HEK293 (cell line): Measurements from ENCODE around the gene CD79A.
"Not testable (repeated sequence)": the region's sequence is repeated elsewhere in the genome, so short reads cannot be mapped to it uniquely, and the experiment has no call there.

Source experiments
- CTCF ChIA-PET: fragments of 350-600 bp; formaldehyde crosslinking; extraction: SDS; loops from one replicate; lab custom pipeline; 2021; ENCODE audit warnings: antibody characterized with exemption; lab: Yijun Ruan, JAX
- POLR2A ChIA-PET: fragments of 300-600 bp; formaldehyde crosslinking; extraction: SDS; loops from one replicate; lab custom pipeline; 2020; ENCODE audit warnings: antibody characterized with exemption, inconsistent platforms; lab: Yijun Ruan, JAX
- H3K27ac ChIP-seq: fragments of 200-500 bp; sonication (Bioruptor generic); 2 replicates; pipeline ENCODE4 v1.5.1; 2014; ENCODE audit warnings: low read depth, low read length, control low read depth, inconsistent platforms; ENCODE audit errors: extremely low read depth
- H3K36me3 ChIP-seq, 2 experiments: fragments of 200-500 bp in 1 of 2; sonication (Bioruptor generic) in 1 of 2; 1 replicate in 1 of 2; 2 replicates in 1 of 2; pipeline ENCODE4 v1.5.1; 2014 to 2017; ENCODE audit warnings: inconsistent platforms in 2 of 2, low read length in 2 of 2; ENCODE audit not compliant: control insufficient read depth in 2 of 2, insufficient read depth in 1 of 2
- H3K4me1 ChIP-seq: fragments of 200-500 bp; sonication (Bioruptor generic); 2 replicates; pipeline ENCODE4 v1.5.1; 2014; ENCODE audit warnings: mild to moderate bottlenecking, low read length, inconsistent platforms; ENCODE audit not compliant: control insufficient read depth, insufficient read depth
- H3K4me3 ChIP-seq: 2 replicates; pipeline ENCODE4 v1.5.1; 2011; ENCODE audit warnings: low read depth, mild to moderate bottlenecking, control low read depth, low read length, moderate library complexity
- H3K9me3 ChIP-seq: fragments of 200-500 bp; sonication (Bioruptor generic); 2 replicates; pipeline ENCODE4 v1.5.1; 2014; ENCODE audit warnings: low read depth, low read length, inconsistent platforms; ENCODE audit not compliant: control insufficient read depth, insufficient read depth
- EGR2 ChIP-seq: fragments of 450-650 bp; formaldehyde crosslinking; IDR thresholded peaks from 2 replicates; pipeline ENCODE4 v1.5.1; 2016; ENCODE audit warnings: low read depth, missing biosample characterization, missing genetic modification characterization
- GLI2 ChIP-seq: fragments of 450-650 bp; formaldehyde crosslinking; IDR thresholded peaks from 2 replicates; pipeline ENCODE4; 2017; ENCODE audit warnings: missing biosample characterization, missing genetic modification characterization, low read depth, borderline replicate concordance
- GLIS2 ChIP-seq: fragments of 450-650 bp; formaldehyde crosslinking; IDR thresholded peaks from 2 replicates; pipeline ENCODE4 v1.5.1; 2016; ENCODE audit warnings: missing biosample characterization, missing genetic modification characterization
- IKZF3 ChIP-seq: fragments of 450-650 bp; IDR thresholded peaks from 2 replicates; pipeline ENCODE4 v1.5.0; 2018; ENCODE audit warnings: missing biosample characterization, mild to moderate bottlenecking, missing genetic modification characterization, moderate library complexity
- KLF1 ChIP-seq: fragments of 450-650 bp; formaldehyde crosslinking; IDR thresholded peaks from 2 replicates; pipeline ENCODE4 v1.5.1; 2016; ENCODE audit warnings: missing biosample characterization, missing genetic modification characterization
- ZBTB7A ChIP-seq: fragments of 450-650 bp; formaldehyde crosslinking; IDR thresholded peaks from 2 replicates; pipeline ENCODE4 v1.5.1; 2016; ENCODE audit warnings: low read depth, missing biosample characterization, missing genetic modification characterization
- ZNF121 ChIP-seq: fragments of 450-650 bp; formaldehyde crosslinking; IDR thresholded peaks from 2 replicates; pipeline ENCODE4 v1.5.1; 2016; ENCODE audit warnings: missing biosample characterization, missing genetic modification characterization
- ZNF24 ChIP-seq: fragments of 450-650 bp; formaldehyde crosslinking; IDR thresholded peaks from 2 replicates; pipeline ENCODE4 v1.5.1; 2016; ENCODE audit warnings: missing biosample characterization, missing genetic modification characterization
- ZNF311 ChIP-seq: fragments of 450-650 bp; formaldehyde crosslinking; IDR thresholded peaks from 2 replicates; pipeline ENCODE4 v1.5.1; 2017; ENCODE audit warnings: missing biosample characterization, missing genetic modification characterization, borderline replicate concordance
- ZNF624 ChIP-seq: fragments of 450-650 bp; formaldehyde crosslinking; IDR thresholded peaks from 2 replicates; pipeline ENCODE4 v1.5.1; 2017; ENCODE audit warnings: missing biosample characterization, missing genetic modification characterization
- ZNF707 ChIP-seq: fragments of 450-650 bp; formaldehyde crosslinking; IDR thresholded peaks from 2 replicates; pipeline ENCODE4 v1.5.1; 2016; ENCODE audit warnings: missing biosample characterization, missing genetic modification characterization
- ZNF777 ChIP-seq: fragments of 450-650 bp; formaldehyde crosslinking; IDR thresholded peaks from 2 replicates; pipeline ENCODE4 v1.5.1; 2017; ENCODE audit warnings: missing biosample characterization, missing genetic modification characterization, borderline replicate concordance
- ZSCAN30 ChIP-seq: fragments of 450-650 bp; IDR thresholded peaks from 2 replicates; pipeline ENCODE4 v1.5.1; 2018; ENCODE audit warnings: missing biosample characterization, mild to moderate bottlenecking, missing genetic modification characterization, moderate library complexity
- TF ChIP-seq, protein P1 (sequence below): fragments of 450-650 bp; formaldehyde crosslinking; IDR thresholded peaks from 2 replicates; pipeline ENCODE4 v1.5.0; 2017; ENCODE audit warnings: missing biosample characterization, missing genetic modification characterization, borderline replicate concordance

CD79A gene

DNA sequence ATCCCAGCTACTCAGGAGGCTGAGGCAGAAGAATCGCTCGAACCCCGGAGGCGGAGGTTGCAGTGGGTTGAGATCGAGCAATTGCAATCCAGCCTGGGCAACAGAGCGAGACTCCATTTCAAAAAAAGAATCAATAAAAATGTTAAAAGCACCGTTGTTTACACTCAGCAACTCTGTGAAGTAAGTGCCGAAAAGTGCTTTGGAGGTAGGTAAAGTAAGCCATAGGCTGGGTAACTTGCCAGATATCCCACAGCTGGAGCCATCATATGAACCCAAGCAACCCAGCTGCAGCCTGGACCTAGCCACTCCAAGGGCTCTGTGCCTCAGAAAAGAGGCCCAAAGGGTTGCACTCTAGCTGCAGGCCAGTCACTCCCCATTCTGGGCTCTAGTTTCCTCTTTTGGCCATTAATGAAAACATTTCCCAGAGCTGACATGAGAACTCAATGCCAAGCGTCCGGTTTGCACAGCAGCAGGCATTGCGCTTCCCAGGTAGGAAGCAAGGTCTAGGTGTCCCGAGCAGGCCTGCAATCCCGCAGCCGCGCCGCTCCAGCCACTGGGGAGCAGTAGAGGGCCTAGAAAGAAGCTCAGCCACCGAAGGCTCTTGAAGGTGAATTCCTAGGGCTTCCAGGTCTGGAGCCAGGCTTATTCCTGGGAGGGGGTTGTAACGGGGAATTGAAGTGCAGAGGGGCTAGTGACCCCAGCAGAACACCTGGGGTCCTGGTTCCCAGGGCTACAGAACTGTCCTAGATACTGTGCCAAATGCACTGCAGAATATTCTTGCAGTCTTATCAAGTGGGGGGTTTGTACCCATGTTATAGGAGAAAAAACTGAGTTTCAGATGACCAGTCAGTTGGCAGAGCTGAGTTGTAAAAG lies 4.1 kb upstream of the CD79A start (continued):
- no peak for TF ChIP-seq ZBTB7A (tag by site-specific recombination)

DNA sequence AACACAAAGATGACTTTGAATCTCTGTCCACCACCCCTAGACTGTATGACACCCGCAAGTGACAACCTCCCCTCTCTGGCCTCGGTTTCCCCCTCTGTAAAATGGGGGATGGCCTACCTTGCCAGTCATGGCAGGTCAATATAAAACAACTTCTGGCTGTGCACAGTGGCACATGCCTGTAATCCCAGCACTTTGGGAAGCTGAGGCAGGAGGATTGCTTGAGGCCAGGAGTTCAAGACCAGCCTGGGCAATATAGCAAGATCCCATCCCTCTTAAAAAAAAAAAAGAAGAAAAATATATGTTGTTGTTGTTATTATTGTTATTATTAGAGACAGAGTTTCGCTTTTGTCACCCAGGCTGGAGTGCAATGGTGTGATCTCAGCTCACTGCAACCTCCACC lies 1.1 kb upstream of the CD79A start:
- H3K4me3 ChIP-seq, H3K4me1 ChIP-seq, H3K27ac ChIP-seq, H3K9me3 ChIP-seq: not testable (repeated sequence)
- peak; percentile 97 for TF ChIP-seq ZNF121 (tag by site-specific recombination)
- peaks cover 6 to 14% of the 10 kb centered on the region in 2 experiments; a peak in 2 of 3 replicates for H3K36me3 ChIP-seq
- ChIA-PET CTCF (interaction anchor here (0.9 to 5.9 kb wide), 3 partner anchors 11 to 82 kb away, joined by 3 to 73 read pairs (median 6); partner anchors contain the start of gene RABAC1), POLR2A (interaction anchor here (0.6 to 1.7 kb wide), 8 partner anchors 8 to 78 kb away, joined by 3 to 7 read pairs (median 4); partner anchors contain the start of gene RPS19)

DNA sequence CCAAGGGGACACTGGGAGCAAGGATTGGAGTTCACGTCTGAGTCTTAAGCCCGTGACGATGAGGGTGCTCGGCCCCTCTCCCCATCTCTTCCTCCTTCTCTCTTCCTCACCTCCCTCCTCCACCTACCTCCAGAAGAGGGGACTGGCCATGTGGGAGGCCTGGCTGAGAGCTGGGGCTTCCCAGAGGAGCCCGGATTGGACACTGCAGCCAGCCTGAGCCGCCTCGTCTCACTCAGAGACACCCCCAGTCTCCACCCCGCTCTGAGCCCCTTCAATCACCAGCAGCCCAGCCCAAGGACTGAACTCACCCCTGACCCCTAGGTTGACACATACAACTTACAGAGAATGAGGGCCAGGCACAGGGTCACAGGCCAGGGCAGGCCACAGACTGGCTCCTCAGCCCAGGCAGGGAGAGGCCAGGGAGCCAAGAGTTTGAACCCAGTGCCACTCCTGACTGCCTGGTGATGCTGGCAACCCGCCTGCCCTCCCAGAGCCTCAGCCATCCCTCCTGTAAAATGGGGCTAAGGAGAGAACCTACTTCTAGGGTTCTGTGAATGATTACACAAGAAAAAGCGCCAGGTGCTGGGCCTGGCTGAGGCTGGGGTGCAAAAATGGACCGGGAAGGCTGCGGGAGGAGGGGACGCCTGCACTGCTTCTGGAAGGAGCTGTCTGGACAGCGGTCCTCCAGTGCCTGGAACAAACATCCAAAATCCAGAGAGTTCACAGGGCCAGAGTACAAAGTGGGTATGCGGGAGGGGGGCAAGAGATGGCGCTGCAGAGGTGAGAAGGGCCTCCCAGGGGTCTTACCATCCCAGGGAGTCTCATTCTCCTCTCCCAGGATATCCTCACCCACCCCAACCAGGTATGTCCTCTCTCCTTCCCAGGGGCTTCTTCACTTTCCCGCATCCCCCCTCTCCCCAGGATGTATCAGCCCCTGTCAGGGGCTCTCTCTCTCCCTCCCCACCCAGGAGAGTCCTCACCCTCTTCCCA lies 1.1 kb downstream of the CD79A start:
- H3K4me3 ChIP-seq, result no peak overlapping the region
- H3K9me3 ChIP-seq, result no peaks in the 10 kb centered on the region
- no peak for TF ChIP-seq ZNF777 (tag by site-specific recombination)
- no peak for TF ChIP-seq ZNF707 (tag by site-specific recombination)
- TF ChIP-seq, protein P1, sequence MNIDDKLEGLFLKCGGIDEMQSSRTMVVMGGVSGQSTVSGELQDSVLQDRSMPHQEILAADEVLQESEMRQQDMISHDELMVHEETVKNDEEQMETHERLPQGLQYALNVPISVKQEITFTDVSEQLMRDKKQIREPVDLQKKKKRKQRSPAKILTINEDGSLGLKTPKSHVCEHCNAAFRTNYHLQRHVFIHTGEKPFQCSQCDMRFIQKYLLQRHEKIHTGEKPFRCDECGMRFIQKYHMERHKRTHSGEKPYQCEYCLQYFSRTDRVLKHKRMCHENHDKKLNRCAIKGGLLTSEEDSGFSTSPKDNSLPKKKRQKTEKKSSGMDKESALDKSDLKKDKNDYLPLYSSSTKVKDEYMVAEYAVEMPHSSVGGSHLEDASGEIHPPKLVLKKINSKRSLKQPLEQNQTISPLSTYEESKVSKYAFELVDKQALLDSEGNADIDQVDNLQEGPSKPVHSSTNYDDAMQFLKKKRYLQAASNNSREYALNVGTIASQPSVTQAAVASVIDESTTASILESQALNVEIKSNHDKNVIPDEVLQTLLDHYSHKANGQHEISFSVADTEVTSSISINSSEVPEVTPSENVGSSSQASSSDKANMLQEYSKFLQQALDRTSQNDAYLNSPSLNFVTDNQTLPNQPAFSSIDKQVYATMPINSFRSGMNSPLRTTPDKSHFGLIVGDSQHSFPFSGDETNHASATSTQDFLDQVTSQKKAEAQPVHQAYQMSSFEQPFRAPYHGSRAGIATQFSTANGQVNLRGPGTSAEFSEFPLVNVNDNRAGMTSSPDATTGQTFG, result no peak
- TF ChIP-seq GLI2, result no peak
- no peak for TF ChIP-seq ZNF311 (tag by site-specific recombination)
- no peak for TF ChIP-seq ZNF24 (tag by site-specific recombination)
- no peak for TF ChIP-seq GLIS2 (tag by site-specific recombination)
- TF ChIP-seq IKZF3 (tag by site-specific recombination), result no peak
- TF ChIP-seq KLF1 (tag by site-specific recombination), result no peak
- TF ChIP-seq ZSCAN30 (tag by site-specific recombination), result no peak
- no peaks in the 10 kb centered on the region for H3K4me1 ChIP-seq
- POLR2A ChIA-PET, result no interaction called here
- no peak overlapping the region for H3K27ac ChIP-seq
- CTCF ChIA-PET, result interaction anchor here (5.9 kb wide), 1 partner anchor 80 kb away, joined by 73 read pairs; the partner anchor contains the start of gene RABAC1
- no peaks in the 10 kb centered on the region; a peak in 1 of 3 replicates for H3K36me3 ChIP-seq

GRCh38 chr19:41879080-41879479 lies 2.0 kb downstream of the CD79A start:
- 0 out of 2 replicates have a peak, but pooled peaks have one; percentile 8 for TF ChIP-seq EGR2 (tag by site-specific recombination)
- TF ChIP-seq ZNF624, result no peak
- Histone ChIP-seq H3K36me3 (no peaks in the 10 kb centered on the region; a peak in 1 of 3 replicates), H3K9me3 (no peaks in the 10 kb centered on the region), H3K4me1 (peaks cover 4% of the 10 kb centered on the region; the same call in 1 of the 2 replicates), H3K27ac (no peak overlapping the region), H3K4me3 (no peak overlapping the region)
- ChIA-PET CTCF (no interaction called here), POLR2A (no interaction called here)
